ENCODE data around the gene PMEL. TPM values are rescaled to one million over a fixed set of nuclear protein-coding genes. Genes with fewer than 3 reads are reported as not detected.
A peak's percentile ranks its signal among the peaks of the same experiment; 100 is the strongest.

PMEL gene
- total and polyA plus RNA-seq, 9 of the 15 experiments (the other 6 are each of a cell fraction or from before 2014, with no cell fraction given), result 0.36 to 2.0 (median 0.98) TPM

GRCh38 chr12:55927588-55928502 is 38.0 kb downstream of the PMEL start, which contains the start of gene PYM1 (continued):
- no peak for TF ChIP-seq ZBTB5 (IDR thresholded peaks at IDR 0.05)
- TF ChIP-seq ZNF165 (CRISPR knock-in tag; IDR thresholded peaks at IDR 0.05; ENCODE audit: borderline replicate concordance), result no peak
- peak; percentile 41; the same call in 1 of the 2 replicates for TF ChIP-seq FOXP4 (CRISPR knock-in tag; IDR thresholded peaks at IDR 0.05; ENCODE audit: borderline replicate concordance)
- TF ChIP-seq MIER1 (IDR thresholded peaks at IDR 0.05; ENCODE audit: low read depth), result no peak
- TF ChIP-seq DNMT1 (IDR thresholded peaks at IDR 0.05), result no peak
- no peak for TF ChIP-seq ZNF75A (CRISPR knock-in tag; IDR thresholded peaks at IDR 0.05)
- no peak for TF ChIP-seq BDP1 (IDR thresholded peaks at IDR 0.05; ENCODE audit: insufficient read depth, insufficient read length)
- TF ChIP-seq ZMIZ1 (IDR thresholded peaks at IDR 0.05; ENCODE audit: low read depth in 2 of 2, low read length in 2 of 2), result no peak
- TF ChIP-seq SNIP1 (IDR thresholded peaks at IDR 0.05; ENCODE audit: low read depth), result no peak
- TF ChIP-seq ZNF324 (CRISPR knock-in tag; IDR thresholded peaks at IDR 0.05), result no peak
- TF ChIP-seq TRIM25 (IDR thresholded peaks at IDR 0.05; ENCODE audit: borderline replicate concordance), result no peak
- peak; percentile 61 for TF ChIP-seq PRDM10 (IDR thresholded peaks at IDR 0.05; ENCODE audit: partially characterized antibody)
- TF ChIP-seq NR3C1 (CRISPR knock-in tag; IDR thresholded peaks at IDR 0.05), result no peak
